HUES64 (cell line): ENCODE data around the gene CCDC91.
"Not testable (repeated sequence)": the region's sequence is repeated elsewhere in the genome, so short reads cannot be mapped to it uniquely, and the experiment has no call there.

Experiments used
- H3K27ac ChIP-seq: 2 replicates; pipeline ENCODE4 v1.7.0; 2013; ENCODE audit warnings: low read depth, low read length, inconsistent platforms
- H3K27me3 ChIP-seq: 2 replicates; pipeline ENCODE4 v1.6.1; 2013; ENCODE audit warnings: mild to moderate bottlenecking, low read length; ENCODE audit not compliant: insufficient read depth
- H3K36me3 ChIP-seq: 2 replicates; pipeline ENCODE4 v1.6.1; 2013; ENCODE audit warnings: mild to moderate bottlenecking, low read length; ENCODE audit not compliant: insufficient read depth
- H3K4me1 ChIP-seq: 2 replicates; pipeline ENCODE4 v1.6.1; 2013; ENCODE audit warnings: mild to moderate bottlenecking, low read length, moderate library complexity; ENCODE audit not compliant: insufficient read depth
- H3K4me3 ChIP-seq: 2 replicates; pipeline ENCODE4 v1.5.1; 2013; ENCODE audit warnings: mild to moderate bottlenecking, low read length, moderate library complexity
- H3K9ac ChIP-seq: 2 replicates; pipeline ENCODE4 v1.6.1; 2013; ENCODE audit warnings: mild to moderate bottlenecking, low read depth, low read length
- H3K9me3 ChIP-seq: 2 replicates; pipeline ENCODE4 v1.6.1; 2013; ENCODE audit warnings: low read depth, low read length; ENCODE audit not compliant: insufficient read depth
- WGBS: fragments of 150-250, 120-280 bp; methylation state at CpG from one replicate; pipeline ENCODE4 v1.1.7; 2013; ENCODE audit warnings: missing lambda C conversion rate; 5-methylcytosine and 5-hydroxymethylcytosine counted together

Gene CCDC91

DNA sequence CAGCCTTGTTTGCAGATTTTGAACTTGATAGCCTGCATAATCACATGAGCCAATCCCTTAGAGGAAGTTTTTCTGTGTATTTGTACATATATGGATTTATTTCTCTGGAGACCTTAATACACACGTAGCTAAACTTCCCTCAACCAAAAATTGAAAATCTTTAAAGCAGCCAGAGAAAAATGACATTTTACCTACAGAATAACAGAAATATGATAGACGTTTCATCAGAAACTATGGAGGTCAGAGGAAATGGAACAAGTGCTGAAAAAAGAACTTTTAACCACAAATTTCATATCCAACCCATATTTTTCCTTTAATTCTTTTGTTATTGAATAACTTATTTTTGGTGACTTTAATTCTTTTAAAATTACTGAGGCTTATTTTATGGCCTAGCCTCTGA lies 177.7 kb downstream of the CCDC91 start:
- Histone ChIP-seq H3K4me1 (no peaks in the 10 kb centered on the region), H3K27me3 (no peaks in the 10 kb centered on the region), H3K9ac (no peak overlapping the region), H3K27ac (no peak overlapping the region), H3K4me3 (no peak overlapping the region), H3K9me3 (peaks cover 59% of the 10 kb centered on the region), H3K36me3 (peaks cover 46% of the 10 kb centered on the region)
- WGBS = 83% methylated on average over 2 of the region's 2 CpGs

DNA sequence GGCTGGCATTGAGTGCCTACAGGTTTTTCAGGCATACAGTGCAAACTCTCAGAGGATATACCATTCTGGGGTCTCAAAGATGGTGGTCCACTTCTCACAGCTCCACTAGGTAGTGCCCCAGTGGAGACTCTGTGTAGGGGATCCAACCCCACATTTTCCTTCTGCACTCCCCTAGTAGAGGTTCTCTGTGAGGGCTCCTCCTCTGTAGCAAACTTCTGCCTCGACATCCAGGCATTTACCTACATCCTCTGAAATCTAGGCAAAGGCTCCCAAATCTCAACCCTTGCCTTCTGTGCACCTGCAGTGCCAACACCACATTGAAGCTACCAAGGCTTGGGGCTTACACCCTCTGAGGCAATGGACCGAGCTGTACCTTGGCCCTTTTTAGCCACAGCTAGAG lies 179.2 kb downstream of the CCDC91 start:
- H3K9me3 ChIP-seq = peaks cover 62% of the 10 kb centered on the region
- no peak overlapping the region for H3K27ac ChIP-seq
- H3K27me3 ChIP-seq = no peaks in the 10 kb centered on the region
- WGBS = 93% methylated on average over 2 of the region's 2 CpGs
- H3K36me3 ChIP-seq = peaks cover 46% of the 10 kb centered on the region
- H3K9ac ChIP-seq = no peak overlapping the region
- no peak overlapping the region for H3K4me3 ChIP-seq
- H3K4me1 ChIP-seq = peaks cover 2% of the 10 kb centered on the region; the same call in 1 of the 2 replicates

DNA sequence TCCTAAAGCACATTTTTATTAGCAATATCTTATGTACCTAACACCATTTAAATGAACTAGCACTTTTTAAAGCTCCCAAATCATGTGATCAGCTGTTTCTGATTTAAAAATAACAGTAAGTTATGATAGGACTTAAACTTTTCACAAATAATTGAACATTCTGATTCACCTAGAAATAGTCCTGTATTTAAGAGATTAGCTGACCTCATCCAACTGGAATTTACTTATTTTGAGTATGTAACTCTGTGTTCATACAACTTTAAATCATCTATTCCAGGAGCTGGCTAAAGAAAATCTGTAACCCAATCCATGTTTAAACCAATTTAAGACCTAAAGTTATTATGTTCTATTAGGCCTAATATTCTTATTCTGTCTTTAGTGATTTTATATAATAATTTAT lies 184.3 kb downstream of the CCDC91 start:
- peaks cover 41% of the 10 kb centered on the region for H3K4me1 ChIP-seq

DNA sequence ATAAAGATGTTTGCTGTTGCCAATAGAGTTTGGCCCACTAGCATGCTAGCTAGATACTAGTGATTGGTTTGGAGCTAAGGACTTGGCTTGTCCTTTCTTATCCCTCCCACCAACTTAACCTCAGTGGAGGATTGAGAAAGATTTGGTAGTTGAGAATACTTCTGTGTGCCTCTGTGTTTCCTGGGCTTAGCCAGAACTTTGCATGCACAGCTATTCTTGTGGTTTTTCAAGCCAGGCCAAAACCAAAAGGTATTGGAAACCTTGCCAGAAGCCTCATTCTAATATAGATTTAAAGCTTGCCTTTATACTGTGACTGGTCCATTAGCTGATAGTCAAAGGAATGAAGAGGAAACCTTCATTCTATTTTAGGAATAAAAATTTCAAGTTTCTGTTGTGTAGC lies 188.5 kb downstream of the CCDC91 start:
- peak overlapping the region; percentile 25; the same call in 1 of the 2 replicates for H3K27ac ChIP-seq
- no peaks in the 10 kb centered on the region for H3K27me3 ChIP-seq
- no peaks in the 10 kb centered on the region for H3K36me3 ChIP-seq
- H3K9me3 ChIP-seq = no peaks in the 10 kb centered on the region
- no peak overlapping the region for H3K9ac ChIP-seq
- H3K4me1 ChIP-seq = peaks cover 41% of the 10 kb centered on the region
- H3K4me3 ChIP-seq = no peak overlapping the region

More for the DNA sequence above, 184.3 kb downstream of the CCDC91 start:
- no peak overlapping the region for H3K9ac ChIP-seq
- peaks cover 23% of the 10 kb centered on the region for H3K36me3 ChIP-seq
- H3K27ac ChIP-seq = no peak overlapping the region
- H3K4me3 ChIP-seq = no peak overlapping the region
- no peaks in the 10 kb centered on the region for H3K27me3 ChIP-seq
- peaks cover 36% of the 10 kb centered on the region for H3K9me3 ChIP-seq

DNA sequence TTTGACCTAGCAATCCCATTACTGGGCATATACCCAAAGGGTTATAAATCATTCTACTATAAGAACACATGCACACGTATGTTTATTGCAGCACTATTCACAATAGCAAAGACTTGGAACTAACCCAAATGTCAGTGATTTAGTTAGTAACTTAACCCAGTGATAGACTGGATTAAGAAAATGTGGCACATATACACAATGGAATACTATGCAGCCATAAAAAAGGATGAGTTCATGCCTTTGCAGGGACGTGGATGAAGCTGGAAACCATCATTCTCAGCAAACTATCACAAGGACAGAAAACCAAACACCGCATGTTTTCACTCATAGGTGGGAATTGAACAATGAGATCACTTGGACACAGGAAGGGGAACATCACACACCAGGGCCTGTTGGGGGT lies 189.5 kb downstream of the CCDC91 start:
- 96% methylated on average over 2 of the region's 3 CpGs for WGBS
- H3K4me3 ChIP-seq = not testable (repeated sequence)

DNA sequence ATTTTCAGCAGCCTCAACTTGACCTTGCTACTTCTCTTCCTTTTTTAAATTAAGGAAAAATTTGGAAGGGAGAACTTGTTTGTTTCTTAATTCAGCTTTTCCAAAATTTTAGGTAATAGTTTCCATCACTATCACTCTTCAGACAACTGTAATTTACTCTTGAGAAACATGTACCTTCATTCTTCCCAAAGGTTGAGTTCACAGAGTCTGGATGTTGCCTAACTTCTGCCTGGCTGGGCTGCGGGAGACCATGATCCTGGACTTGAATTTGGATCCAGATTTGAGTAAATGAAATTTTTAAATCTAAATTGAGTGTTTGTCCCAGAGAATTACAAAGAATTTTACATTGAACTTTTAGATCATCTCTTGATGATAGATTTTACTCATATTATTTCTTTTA lies 193.1 kb downstream of the CCDC91 start:
- Histone ChIP-seq H3K27ac (no peak overlapping the region), H3K27me3 (no peaks in the 10 kb centered on the region), H3K9me3 (no peaks in the 10 kb centered on the region), H3K4me1 (peaks cover 11% of the 10 kb centered on the region), H3K9ac (no peak overlapping the region), H3K36me3 (no peaks in the 10 kb centered on the region), H3K4me3 (no peak overlapping the region)
- 93% methylated on average over 1 of the region's 1 CpG for WGBS

More for the DNA sequence above, 189.5 kb downstream of the CCDC91 start:
- not testable (repeated sequence) for H3K27ac ChIP-seq, H3K36me3 ChIP-seq, H3K27me3 ChIP-seq, H3K9me3 ChIP-seq, H3K9ac ChIP-seq
- peaks cover 36% of the 10 kb centered on the region for H3K4me1 ChIP-seq

DNA sequence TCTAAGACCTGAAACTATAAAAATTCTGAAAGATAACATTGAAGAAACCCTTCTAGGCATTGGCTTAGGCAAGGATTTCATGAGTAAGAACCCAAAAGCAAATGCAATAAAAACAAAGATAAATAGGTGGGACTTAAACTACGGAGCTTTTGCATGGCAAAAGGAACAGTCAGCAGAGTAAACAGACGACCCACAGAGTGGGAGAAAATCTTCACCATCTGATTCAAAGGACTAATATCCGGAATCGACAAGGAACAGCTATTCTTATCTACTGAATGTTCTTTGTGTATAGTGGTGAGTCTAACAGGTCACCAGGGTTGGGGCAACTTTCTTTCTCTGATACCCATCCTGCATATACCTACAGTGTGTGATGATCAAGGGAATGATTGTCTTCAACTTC lies 198.6 kb downstream of the CCDC91 start:
- 20% methylated on average over 2 of the region's 4 CpGs for WGBS
- H3K9me3 ChIP-seq = no peaks in the 10 kb centered on the region

DNA sequence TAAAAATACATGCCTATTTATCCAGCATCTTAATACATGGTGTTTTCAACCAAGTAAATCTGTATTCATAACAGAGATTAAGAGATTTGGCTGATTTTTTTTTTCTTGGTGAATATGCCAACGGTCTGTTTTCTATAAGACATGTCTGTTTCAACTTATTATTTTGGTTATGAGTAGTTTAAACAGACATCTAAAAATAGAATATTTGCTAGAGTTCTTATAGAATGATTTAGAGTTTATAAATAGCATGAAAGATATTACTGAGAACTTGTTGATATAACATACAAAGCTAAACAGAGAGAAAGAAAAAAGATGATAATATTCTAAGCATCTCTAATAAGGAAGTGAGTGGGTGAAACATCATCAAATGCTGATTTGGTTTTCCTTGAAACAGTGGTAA lies 199.9 kb downstream of the CCDC91 start:
- no peak overlapping the region for H3K4me3 ChIP-seq
- 100% methylated on average over 1 of the region's 1 CpG for WGBS

More for the DNA sequence above, 198.6 kb downstream of the CCDC91 start:
- Histone ChIP-seq H3K4me3 (peak overlapping the region; percentile 31), H3K9ac (peak overlapping the region; percentile 25; the same call in 1 of the 2 replicates), H3K27ac (peak overlapping the region; percentile 58; the same call in 1 of the 2 replicates), H3K4me1 (peaks cover 41% of the 10 kb centered on the region), H3K27me3 (no peaks in the 10 kb centered on the region), H3K36me3 (peaks cover 5% of the 10 kb centered on the region; the same call in 1 of the 2 replicates)

DNA sequence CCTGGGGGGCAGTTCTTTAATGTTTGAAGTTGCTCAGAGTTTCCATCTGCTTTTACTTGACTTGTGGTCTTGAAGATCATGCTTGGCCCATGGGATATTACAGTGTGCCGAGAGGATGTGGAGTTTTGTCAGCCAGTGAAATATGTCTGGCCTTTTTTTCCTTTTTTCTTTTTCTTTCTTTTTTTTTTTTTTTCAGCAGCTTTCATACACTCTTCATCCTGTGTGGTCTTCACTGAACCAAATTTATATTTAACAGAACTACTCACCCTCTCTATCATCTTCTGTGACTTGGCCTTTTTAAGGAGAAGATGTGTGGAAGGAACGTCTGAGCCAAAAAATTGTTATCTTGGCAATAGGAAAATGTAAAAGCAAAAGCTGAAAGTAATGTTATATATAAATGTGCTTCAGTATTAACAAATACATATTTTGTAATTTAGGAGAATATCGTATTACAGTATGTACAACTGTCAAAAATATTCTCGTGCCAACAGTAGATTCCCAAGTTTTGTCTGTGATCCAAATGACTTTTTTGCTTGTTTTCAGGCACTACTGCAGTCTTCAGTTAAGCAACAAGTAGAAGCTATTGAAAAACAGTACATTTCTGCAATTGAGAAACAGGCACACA lies 200.6 kb downstream of the CCDC91 start:
- Histone ChIP-seq H3K9me3 (no peaks in the 10 kb centered on the region), H3K4me1 (peaks cover 41% of the 10 kb centered on the region), H3K4me3 (no peak overlapping the region), H3K36me3 (peaks cover 10% of the 10 kb centered on the region; the same call in 1 of the 2 replicates), H3K27ac (no peak overlapping the region), H3K9ac (no peak overlapping the region), H3K27me3 (no peaks in the 10 kb centered on the region)
- 92% methylated on average over 4 of the region's 4 CpGs for WGBS

More for the DNA sequence above, 199.9 kb downstream of the CCDC91 start:
- Histone ChIP-seq H3K36me3 (peaks cover 7% of the 10 kb centered on the region; the same call in 1 of the 2 replicates), H3K4me1 (peaks cover 41% of the 10 kb centered on the region), H3K27me3 (no peaks in the 10 kb centered on the region), H3K9ac (no peak overlapping the region), H3K27ac (no peak overlapping the region), H3K9me3 (no peaks in the 10 kb centered on the region)

DNA sequence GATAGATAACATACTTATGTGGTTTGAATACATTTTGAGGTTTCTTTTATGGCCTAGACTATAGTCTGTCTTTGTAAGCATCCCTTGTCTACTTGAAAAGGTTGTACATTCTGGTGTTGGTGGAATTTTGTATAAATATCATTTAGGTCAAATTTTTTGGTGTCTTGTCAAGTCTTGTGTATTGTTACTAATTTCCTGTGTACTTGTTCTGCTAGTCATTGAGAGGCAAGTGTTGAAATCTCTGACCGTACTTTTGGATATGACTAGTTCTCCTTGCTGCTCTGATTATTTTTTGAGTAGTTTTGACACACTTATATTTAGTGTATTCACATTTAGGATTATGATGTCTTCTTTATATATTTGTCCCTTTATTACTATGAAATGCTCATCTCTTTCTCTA lies 219.6 kb downstream of the CCDC91 start:
- H3K9me3 ChIP-seq = no peaks in the 10 kb centered on the region
- no peak overlapping the region for H3K27ac ChIP-seq
- H3K27me3 ChIP-seq = no peaks in the 10 kb centered on the region
- peaks cover 6% of the 10 kb centered on the region; the same call in 1 of the 2 replicates for H3K36me3 ChIP-seq
- peaks cover 5% of the 10 kb centered on the region; the same call in 1 of the 2 replicates for H3K4me1 ChIP-seq
- no peak overlapping the region for H3K4me3 ChIP-seq
- no peak overlapping the region for H3K9ac ChIP-seq
- 100% methylated on average over 1 of the region's 1 CpG for WGBS

DNA sequence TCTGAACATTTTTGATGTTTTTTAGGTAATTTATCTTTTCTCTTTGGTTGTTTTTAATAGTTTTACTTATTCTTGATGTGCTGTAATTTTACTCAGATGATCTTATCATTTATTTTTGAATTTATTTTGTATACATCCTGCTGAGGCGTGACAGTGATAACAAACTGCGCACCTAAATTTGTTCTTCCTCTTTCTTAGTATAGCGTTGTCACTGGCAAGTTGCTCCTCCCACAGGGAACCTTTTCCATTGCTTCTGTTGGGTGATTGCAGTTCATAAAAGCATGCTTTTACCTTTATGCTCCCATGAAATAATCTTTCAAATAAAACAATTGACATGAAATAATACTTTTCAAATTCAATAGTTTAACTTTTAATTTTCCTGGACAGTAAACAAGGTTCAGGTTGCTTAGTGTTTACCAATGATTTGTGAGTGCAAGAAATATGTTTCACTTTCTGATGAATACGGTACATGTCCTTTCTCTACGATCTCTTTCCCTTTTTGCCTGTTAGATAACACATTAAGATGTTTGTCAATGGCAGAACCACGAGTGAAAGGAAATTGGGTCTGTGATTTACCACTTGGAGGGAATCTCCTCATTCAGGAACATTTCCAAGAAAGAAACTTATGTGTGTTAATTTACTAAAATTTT lies 223.3 kb downstream of the CCDC91 start:
- H3K9ac ChIP-seq = no peak overlapping the region
- H3K27me3 ChIP-seq = no peaks in the 10 kb centered on the region
- peaks cover 6% of the 10 kb centered on the region; the same call in 1 of the 2 replicates for H3K36me3 ChIP-seq
- 96% methylated on average over 6 of the region's 6 CpGs for WGBS
- H3K4me1 ChIP-seq = peaks cover 19% of the 10 kb centered on the region
- no peak overlapping the region for H3K27ac ChIP-seq
- H3K9me3 ChIP-seq = no peaks in the 10 kb centered on the region
- H3K4me3 ChIP-seq = no peak overlapping the region
